Body of pancreas (tissue), 4 donors: ENCODE measurements around the gene LGR5.

Source experiments
- POLR2A ChIP-seq, 3 donors: fragments of 450-650 bp; IDR thresholded peaks; one replicate each; pipeline ENCODE4 v1.6.1; 2016; ENCODE audit warnings: antibody characterized with exemption in 3 of 3, mild to moderate bottlenecking in 2 of 3
- TF ChIP-seq, protein P1 (sequence below), 7 experiments: fragments of 450-650 bp in 4 of 7; fragments of 200-600 bp in 3 of 7; sonication (generic) in 3 of 7; IDR thresholded peaks; one replicate each; pipeline ENCODE4 v1.5.1; 2016 to 2019; ENCODE audit warnings: antibody characterized with exemption in 7 of 7

DNA sequence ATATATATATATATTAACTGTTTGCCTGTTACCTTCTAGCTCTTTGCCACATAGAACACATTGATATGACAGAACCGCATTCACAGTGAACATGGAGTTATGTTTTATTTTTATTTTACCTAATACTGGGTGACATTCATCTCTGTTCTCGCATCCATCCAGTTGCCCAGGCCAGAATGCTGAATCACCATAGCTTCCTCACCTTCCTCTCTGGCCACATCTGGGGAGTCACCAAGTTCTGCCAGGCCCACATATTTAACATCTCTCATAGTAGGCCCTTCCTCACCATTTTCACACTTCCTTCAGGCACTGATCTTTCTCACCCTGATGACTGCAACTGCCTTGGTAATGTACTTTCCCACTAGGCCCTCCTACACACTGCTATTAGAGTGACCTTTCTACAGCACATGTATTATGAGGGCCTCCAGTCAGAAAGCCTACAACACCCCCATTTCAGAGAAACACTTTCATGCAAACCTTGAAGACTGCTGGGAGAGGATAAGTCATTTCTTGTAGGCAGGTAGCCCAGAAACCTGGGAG is 106.8 kb downstream of the LGR5 start:
- TF ChIP-seq, protein P1, sequence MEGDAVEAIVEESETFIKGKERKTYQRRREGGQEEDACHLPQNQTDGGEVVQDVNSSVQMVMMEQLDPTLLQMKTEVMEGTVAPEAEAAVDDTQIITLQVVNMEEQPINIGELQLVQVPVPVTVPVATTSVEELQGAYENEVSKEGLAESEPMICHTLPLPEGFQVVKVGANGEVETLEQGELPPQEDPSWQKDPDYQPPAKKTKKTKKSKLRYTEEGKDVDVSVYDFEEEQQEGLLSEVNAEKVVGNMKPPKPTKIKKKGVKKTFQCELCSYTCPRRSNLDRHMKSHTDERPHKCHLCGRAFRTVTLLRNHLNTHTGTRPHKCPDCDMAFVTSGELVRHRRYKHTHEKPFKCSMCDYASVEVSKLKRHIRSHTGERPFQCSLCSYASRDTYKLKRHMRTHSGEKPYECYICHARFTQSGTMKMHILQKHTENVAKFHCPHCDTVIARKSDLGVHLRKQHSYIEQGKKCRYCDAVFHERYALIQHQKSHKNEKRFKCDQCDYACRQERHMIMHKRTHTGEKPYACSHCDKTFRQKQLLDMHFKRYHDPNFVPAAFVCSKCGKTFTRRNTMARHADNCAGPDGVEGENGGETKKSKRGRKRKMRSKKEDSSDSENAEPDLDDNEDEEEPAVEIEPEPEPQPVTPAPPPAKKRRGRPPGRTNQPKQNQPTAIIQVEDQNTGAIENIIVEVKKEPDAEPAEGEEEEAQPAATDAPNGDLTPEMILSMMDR (IDR thresholded peaks at IDR 0.05): no peak
- no peak for TF ChIP-seq POLR2A (IDR thresholded peaks at IDR 0.05)
